Thoracic aorta endothelial cell (primary cell): ENCODE measurements around the gene ANKRD30A. TPM values are rescaled to one million over a fixed set of nuclear protein-coding genes. Genes with fewer than 3 reads are reported as not detected.

ENCODE experiments used
- small RNA-seq: library from RNA; depleted of rRNA; stranded (forward); fragments of <200 nt; gene quantifications from one replicate; pipeline ENCODE3, GENCODE V24; 2012
- total RNA-seq: library from RNA; depleted of rRNA; stranded (reverse); fragments of >200 nt; gene quantifications from 2 replicates; pipeline ENCODE4 v1.2.3, GENCODE V29; 2012

ANKRD30A gene
- not detected in 2 replicates for total RNA-seq

GRCh38 chr10:37125191-37125732 lies at the start of gene ANKRD30A:
Gene ANKRD30A (plus strand): TSS chr10:37125598. CDS start chr10:37125788, 190 bp downstream.

Small RNA genes within 50 kb of the gene (small RNA-seq; reads per million reads assigned to genes)
- gene RF00019, result not detected
- gene RN7SL314P, result not detected
- not detected for gene RNU6-811P
